SU-DHL-6 (cell line): ENCODE data around the gene LUC7L2.

Experiments used
- EZH2phosphoT487 ChIP-seq: fragments of 200-600 bp; sonication (generic), shearing (Covaris generic); conservative IDR thresholded peaks from 2 replicates; pipeline ENCODE4 v1.6.1; 2018; ENCODE audit warnings: mild to moderate bottlenecking, antibody characterized with exemption, low read length, moderate library complexity, mixed read lengths
- TF ChIP-seq, protein P1 (sequence below): fragments of 200-600 bp; sonication (generic); IDR thresholded peaks from one replicate; pipeline ENCODE4 v1.5.1; 2017; ENCODE audit warnings: antibody characterized with exemption, mild to moderate bottlenecking, low read length, moderate library complexity; ENCODE audit not compliant: insufficient read depth, poor library complexity, severe bottlenecking

- no peak for TF ChIP-seq EZH2phosphoT487
- TF ChIP-seq, protein P1, sequence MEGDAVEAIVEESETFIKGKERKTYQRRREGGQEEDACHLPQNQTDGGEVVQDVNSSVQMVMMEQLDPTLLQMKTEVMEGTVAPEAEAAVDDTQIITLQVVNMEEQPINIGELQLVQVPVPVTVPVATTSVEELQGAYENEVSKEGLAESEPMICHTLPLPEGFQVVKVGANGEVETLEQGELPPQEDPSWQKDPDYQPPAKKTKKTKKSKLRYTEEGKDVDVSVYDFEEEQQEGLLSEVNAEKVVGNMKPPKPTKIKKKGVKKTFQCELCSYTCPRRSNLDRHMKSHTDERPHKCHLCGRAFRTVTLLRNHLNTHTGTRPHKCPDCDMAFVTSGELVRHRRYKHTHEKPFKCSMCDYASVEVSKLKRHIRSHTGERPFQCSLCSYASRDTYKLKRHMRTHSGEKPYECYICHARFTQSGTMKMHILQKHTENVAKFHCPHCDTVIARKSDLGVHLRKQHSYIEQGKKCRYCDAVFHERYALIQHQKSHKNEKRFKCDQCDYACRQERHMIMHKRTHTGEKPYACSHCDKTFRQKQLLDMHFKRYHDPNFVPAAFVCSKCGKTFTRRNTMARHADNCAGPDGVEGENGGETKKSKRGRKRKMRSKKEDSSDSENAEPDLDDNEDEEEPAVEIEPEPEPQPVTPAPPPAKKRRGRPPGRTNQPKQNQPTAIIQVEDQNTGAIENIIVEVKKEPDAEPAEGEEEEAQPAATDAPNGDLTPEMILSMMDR = no peak
These were observed 18.5 kb upstream of the LUC7L2 start, which contains the start of gene FMC1 for GRCh38 chr7:139341058-139341775.
